Measurements from ENCODE around the gene NR1D1.

The NR1D1 gene

DNA sequence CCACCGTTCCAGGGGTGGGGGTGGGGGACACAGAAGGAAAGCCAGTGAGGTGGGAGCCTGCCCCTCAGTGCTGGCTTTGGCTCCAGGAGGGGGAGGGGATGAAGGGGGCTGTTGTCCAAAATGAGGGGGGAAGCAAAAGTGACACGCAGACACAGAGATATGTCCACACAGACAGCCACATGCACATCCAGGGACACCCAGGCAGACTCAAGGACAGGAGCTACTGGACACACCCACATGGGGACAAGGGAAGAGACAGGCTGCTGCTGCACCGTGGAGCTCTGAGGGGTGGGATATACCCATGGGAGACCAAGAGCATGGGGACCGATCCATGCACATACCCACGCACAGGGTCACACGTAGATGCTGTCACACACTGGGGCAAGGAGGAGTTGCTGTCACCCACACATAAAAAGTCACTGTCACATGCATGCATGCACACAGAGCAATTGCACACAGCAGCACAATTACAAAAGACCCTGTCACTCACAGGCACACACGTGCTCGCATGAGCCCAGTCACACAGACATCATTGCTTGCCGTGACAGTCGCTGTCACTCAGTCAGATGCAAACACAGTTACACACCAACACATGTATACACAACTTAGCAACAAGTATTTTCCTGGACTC lies 36.4 kb downstream of the NR1D1 start:
- Histone ChIP-seq H3K36me3 (no peaks in the 10 kb centered on the region), H3K27me3 (no peaks in the 10 kb centered on the region), H3K4me3 (peak overlapping the region; percentile 100), H3K27ac (peak overlapping the region; percentile 96), H4K20me1 (no peaks in the 10 kb centered on the region; the same call in 1 of the 2 replicates), H3K4me2 (peak overlapping the region; percentile 100), H3K9ac (peak overlapping the region; percentile 96), H3K9me3 (no peaks in the 10 kb centered on the region), H3K4me1 (peaks cover 67% of the 10 kb centered on the region)
- no peak for TF ChIP-seq Cebpa-rat (IDR thresholded peaks at IDR 0.05)

DNA sequence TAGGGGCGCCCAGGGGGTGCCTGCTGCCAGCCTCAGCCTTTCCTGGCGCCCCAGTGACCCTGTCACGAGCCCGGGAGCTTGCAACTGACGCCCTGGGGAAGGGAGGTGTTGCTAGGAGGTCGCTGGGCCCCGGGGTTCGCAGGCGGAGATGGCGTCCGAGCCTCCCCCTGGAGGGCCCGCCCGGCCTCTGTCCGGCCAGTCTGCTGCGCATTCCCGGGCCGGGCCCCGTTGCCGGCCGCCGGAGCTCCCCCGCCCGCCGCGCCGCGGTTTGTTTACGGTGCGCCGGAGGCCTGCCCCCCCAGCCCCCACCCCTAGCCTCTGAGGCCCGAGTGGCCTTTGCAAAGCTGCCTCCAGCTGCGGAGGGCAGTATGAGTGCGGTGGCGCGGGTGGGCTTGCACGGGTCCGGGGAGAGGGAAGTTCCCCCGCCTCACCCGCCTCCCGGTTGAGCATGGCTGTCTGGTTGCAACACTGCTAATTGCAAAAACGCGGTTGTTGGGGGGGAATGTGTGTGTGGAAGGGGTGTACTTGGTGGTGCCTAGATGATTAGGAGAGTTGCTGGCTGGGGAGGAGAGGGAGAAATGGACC lies 37.1 kb downstream of the NR1D1 start:
- Histone ChIP-seq H3K4me2 (peak overlapping the region; percentile 100), H3K4me3 (peak overlapping the region; percentile 100), H3K9ac (peak overlapping the region; percentile 96), H3K36me3 (no peaks in the 10 kb centered on the region), H3K27ac (peak overlapping the region; percentile 96), H3K9me3 (no peaks in the 10 kb centered on the region), H3K27me3 (no peaks in the 10 kb centered on the region), H4K20me1 (no peaks in the 10 kb centered on the region; the same call in 1 of the 2 replicates), H3K4me1 (peaks cover 62% of the 10 kb centered on the region)
- peak; percentile 45; the same call in 1 of the 2 replicates for TF ChIP-seq Cebpa-rat (IDR thresholded peaks at IDR 0.05)

DNA sequence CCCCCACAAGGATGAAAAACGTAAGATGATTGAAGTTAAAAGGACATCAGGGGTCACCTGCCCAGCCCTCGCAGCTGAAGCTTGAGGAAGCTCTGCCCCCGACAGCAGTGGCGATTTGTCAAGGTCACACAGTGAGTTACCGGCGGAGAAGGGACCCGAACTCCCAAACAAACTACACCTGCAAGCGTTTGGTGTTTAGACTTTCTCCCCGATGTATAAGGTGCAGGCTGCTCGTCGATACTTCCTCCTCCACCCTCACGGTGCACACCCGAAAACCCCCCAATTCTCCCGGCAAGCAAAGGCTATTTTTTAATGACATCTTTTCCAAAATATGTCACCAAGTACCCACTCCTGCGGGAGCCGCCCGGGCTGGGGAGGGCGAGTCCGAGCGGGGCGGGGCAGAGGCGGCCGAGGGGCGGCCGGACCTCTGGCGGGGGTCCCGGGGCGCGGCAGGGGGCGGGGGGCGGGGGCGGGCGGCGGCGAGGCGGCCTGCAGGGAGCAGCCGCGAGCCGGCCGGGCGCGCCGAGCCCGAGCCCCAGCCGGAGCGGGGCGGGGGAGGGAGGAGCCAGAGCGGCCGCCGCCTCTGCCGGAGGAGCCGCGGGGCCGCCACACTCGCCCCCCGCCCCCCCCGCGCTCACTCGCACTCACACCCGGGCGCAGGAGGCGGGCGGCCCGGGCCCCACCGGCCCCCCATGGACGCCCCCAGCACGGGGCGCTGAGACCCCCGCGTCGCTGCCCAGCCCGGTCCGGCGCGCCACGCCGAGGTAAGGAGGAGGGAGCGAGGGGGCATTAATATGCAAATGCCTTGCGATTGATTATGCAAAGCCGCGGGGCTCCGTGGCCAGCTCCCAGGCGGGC lies 37.8 kb downstream of the NR1D1 start, which contains the start of gene THRA:
TSS of gene THRA (plus strand) at position 637 of the 858 bp plus-strand sequence. CDS start 11,524 bp downstream, outside the sequence.
- Histone ChIP-seq H3K9me3 (no peaks in the 10 kb centered on the region), H3K27me3 (no peaks in the 10 kb centered on the region), H3K4me3 (peak within 1 kb of the TSS; percentile 100), H4K20me1 (no peaks in the 10 kb centered on the region; the same call in 1 of the 2 replicates), H3K27ac (peak within 1 kb of the TSS; percentile 96), H3K9ac (peak within 1 kb of the TSS; percentile 96), H3K4me2 (peak within 1 kb of the TSS; percentile 100), H3K4me1 (peaks cover 54% of the 10 kb centered on the region), H3K36me3 (no peaks in the 10 kb centered on the region)
- no peak for TF ChIP-seq Cebpa-rat (IDR thresholded peaks at IDR 0.05)

DNA sequence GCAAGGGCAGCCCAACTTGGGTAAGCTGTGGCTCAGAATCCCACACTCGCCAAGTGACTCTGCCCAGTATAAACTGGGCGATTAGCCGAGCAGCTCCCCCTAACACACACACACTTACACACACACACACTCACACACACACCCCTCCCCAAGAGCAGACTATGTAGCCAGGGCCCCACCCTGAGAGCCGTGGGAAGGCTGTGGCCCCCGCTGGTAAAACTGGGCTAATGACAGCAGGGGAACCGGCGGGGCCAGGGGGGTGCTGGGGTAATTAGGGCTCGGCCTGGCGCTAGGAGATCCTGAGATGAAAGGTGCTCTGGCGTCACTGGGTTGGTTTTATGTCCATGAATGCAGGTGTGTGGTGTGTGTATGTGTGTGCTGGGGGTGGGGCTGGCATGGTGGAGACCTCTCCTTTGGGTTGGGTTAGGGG lies 38.8 kb downstream of the NR1D1 start:
- H3K27me3 ChIP-seq: no peaks in the 10 kb centered on the region
- no peaks in the 10 kb centered on the region for H3K36me3 ChIP-seq
- H4K20me1 ChIP-seq: no peaks in the 10 kb centered on the region; the same call in 1 of the 2 replicates
- H3K27ac ChIP-seq: no peak overlapping the region
- peaks cover 45% of the 10 kb centered on the region for H3K4me1 ChIP-seq
- H3K4me3 ChIP-seq: no peak overlapping the region
- peak overlapping the region; percentile 88 for H3K4me2 ChIP-seq
- TF ChIP-seq Cebpa-rat (IDR thresholded peaks at IDR 0.05): no peak
- H3K9ac ChIP-seq: 0 out of 2 replicates have a peak overlapping the region, but pooled peaks have one; percentile 64
- no peaks in the 10 kb centered on the region for H3K9me3 ChIP-seq

DNA sequence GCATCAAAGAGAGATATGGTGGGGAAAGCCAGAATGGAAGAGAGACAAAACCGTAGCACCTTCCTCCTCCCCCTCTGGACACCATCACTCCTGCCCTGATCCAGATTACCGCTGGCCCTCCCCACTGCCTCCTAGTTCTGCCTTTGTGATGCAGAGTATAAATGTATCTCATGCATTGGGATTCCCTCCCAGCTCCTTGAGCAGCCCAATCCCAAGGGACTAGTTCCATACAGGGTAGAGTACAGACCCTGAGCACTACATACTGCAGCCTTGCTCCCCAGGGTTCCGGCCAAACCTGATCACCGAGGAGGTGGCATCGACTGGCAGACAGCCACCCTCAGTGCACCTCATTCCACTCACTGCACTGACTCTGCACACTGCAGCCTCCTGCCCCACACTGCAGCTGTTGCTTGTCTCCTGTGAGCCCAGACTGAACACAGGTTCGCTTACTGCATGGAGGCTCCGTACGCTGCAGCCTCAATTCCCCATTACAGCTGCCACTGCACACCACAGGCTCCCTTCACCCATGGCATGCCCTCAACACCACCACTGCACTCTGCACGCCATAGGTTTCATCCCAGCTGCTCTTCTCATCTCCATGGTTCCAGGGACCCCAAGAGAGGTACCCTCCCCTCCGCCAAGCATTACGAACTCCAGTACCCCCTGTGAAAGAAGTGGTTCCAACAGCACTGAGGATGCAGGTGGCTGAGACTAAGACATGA lies 39.3 kb downstream of the NR1D1 start:
- Histone ChIP-seq H3K4me2 (no peak overlapping the region), H3K9ac (no peak overlapping the region), H4K20me1 (no peaks in the 10 kb centered on the region; the same call in 1 of the 2 replicates), H3K36me3 (no peaks in the 10 kb centered on the region), H3K27me3 (no peaks in the 10 kb centered on the region), H3K4me3 (no peak overlapping the region), H3K9me3 (no peaks in the 10 kb centered on the region), H3K4me1 (peaks cover 39% of the 10 kb centered on the region), H3K27ac (no peak overlapping the region)
- TF ChIP-seq Cebpa-rat (IDR thresholded peaks at IDR 0.05): no peak

DNA sequence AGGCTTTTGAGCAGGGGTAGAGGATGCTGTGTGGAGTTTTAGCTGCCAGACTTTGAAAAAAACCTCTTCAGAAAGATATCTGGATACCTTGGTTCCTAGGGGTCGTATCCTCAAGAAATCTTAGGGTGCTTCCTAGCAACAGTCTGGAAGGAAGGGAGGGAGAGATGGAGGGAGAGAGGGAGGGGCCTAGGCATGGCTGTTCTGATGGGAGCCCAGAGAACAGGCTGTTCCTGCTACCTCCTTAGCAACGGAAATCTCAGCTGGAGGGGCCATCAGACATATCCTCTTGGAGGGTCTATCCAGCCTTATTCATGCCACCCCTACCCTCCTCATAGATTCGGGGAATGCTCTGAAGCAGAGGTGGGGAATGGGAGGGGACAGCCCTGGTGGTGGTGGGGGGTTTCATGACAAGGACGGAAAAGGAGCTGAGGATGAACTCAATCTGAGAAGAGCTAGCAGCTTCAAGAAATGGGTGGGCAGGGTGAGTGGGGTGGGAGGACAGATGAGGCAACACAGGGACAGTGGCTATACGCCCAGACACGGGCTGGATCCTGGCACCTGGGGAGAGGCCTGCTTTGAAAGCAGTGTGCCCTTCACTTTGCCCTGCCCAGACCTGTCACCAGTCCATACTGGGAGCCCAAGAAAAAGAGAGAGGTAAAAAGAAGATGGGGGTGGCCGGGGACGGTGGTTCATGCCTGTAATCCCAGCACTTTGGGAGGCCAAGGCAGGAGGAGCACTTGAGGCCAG lies 40.5 kb downstream of the NR1D1 start:
- Histone ChIP-seq H3K4me3 (no peak overlapping the region), H3K36me3 (no peaks in the 10 kb centered on the region), H3K9me3 (no peaks in the 10 kb centered on the region), H3K4me2 (no peak overlapping the region), H4K20me1 (no peaks in the 10 kb centered on the region; the same call in 1 of the 2 replicates), H3K4me1 (peaks cover 29% of the 10 kb centered on the region), H3K9ac (no peak overlapping the region), H3K27me3 (no peaks in the 10 kb centered on the region), H3K27ac (no peak overlapping the region)
- TF ChIP-seq Cebpa-rat (IDR thresholded peaks at IDR 0.05): no peak

DNA sequence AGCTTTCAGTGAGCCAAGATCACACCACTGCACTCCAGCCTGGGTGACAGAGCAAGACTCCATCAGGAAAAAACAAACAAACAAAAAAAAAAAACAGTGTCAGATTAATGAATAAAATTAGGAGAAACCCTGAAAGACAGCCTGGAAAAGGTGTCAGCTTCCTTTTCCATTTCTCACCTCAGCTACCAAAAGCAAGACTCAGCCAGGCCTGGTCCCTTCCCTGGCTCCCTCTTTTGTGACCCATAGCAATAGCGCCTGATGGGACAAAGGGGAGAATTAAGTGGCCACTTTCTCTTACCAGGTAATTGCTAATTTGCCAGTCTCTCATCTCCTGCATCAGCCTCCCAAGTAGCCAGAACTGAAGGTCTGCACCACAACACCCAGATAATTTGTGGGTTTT lies 41.5 kb downstream of the NR1D1 start:
- H3K4me2 ChIP-seq: no peak overlapping the region
- H3K27me3 ChIP-seq: no peaks in the 10 kb centered on the region
- no peak overlapping the region for H3K27ac ChIP-seq
- no peak for TF ChIP-seq Cebpa-rat (IDR thresholded peaks at IDR 0.05)
- no peaks in the 10 kb centered on the region; the same call in 1 of the 2 replicates for H4K20me1 ChIP-seq
- no peaks in the 10 kb centered on the region for H3K9me3 ChIP-seq
- no peak overlapping the region for H3K4me3 ChIP-seq
- peaks cover 23% of the 10 kb centered on the region for H3K4me1 ChIP-seq
- H3K9ac ChIP-seq: no peak overlapping the region
- no peaks in the 10 kb centered on the region for H3K36me3 ChIP-seq

DNA sequence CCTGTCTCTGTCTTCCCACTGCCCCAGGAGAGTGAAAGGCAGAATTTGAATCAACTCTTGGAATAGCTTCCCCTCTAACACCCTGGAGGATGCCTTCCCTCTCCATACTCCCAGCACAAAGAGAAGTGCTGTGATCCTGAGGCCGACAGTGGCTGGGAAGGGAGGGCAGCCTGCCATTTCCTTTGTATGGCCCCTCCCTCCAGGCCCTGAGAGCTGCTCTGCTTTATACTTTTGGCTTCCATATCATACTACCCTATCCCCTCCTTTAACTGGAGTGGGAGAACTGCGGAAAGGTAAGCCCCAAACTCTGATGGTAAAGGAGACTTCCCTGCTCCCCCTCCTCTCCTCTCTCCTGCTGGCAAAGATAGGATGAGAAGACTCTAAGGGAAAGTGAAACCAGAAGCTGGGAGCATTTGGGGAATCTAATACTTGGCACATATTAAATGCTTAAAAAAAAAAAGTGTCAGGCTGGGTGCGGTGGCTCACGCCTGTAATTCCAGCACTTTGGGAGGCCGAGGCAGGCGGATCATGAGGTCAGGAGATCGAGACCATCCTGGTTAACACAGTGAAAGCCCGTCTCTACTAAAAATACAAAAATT lies 42.1 kb downstream of the NR1D1 start:
- Histone ChIP-seq H3K9me3 (no peaks in the 10 kb centered on the region), H3K4me3 (no peak overlapping the region), H3K4me1 (peaks cover 26% of the 10 kb centered on the region), H3K27me3 (no peaks in the 10 kb centered on the region), H3K4me2 (no peak overlapping the region), H4K20me1 (no peaks in the 10 kb centered on the region), H3K27ac (no peak overlapping the region), H3K36me3 (no peaks in the 10 kb centered on the region), H3K9ac (0 out of 2 replicates have a peak overlapping the region, but pooled peaks have one; percentile 31)
- no peak for TF ChIP-seq Cebpa-rat (IDR thresholded peaks at IDR 0.05)

Data from BLaER1 (cell line).